SIG-M5 (cell line): ENCODE data around the gene TEX47.

Experiments used
- DNase-seq: peaks from one replicate; lab custom pipeline; 2025; lab: John Stamatoyannopoulos, UW

TEX47 gene

GRCh38 chr7:88795553-88795952 lies at the start of gene TEX47:
TSS of gene TEX47 (minus strand) at chr7:88795737. CDS start at chr7:88794942, 795 bp downstream.
- DNase-seq: no peak

GRCh38 chr7:88845091-88845490 lies 49.6 kb upstream of the TEX47 start:
- DNase-seq: no peak

GRCh38 chr7:88842201-88842600 lies 46.7 kb upstream of the TEX47 start:
- no peak for DNase-seq

GRCh38 chr7:88835147-88835728 lies 39.7 kb upstream of the TEX47 start:
- no peak for DNase-seq

GRCh38 chr7:88826222-88826621 lies 30.7 kb upstream of the TEX47 start:
- DNase-seq: no peak

- no peak for DNase-seq
Measured at GRCh38 chr7:88818552-88818951, 23.0 kb upstream of the TEX47 start.

GRCh38 chr7:88806280-88807037 lies 10.9 kb upstream of the TEX47 start:
- DNase-seq: no peak

- DNase-seq: no peak
Measured at GRCh38 chr7:88801046-88801445, 5.5 kb upstream of the TEX47 start.

GRCh38 chr7:88792361-88792760 lies 3.2 kb downstream of the TEX47 start:
- DNase-seq: no peak

GRCh38 chr7:88791891-88792290 lies 3.6 kb downstream of the TEX47 start:
- DNase-seq: no peak

- DNase-seq: no peak
Measured at GRCh38 chr7:88789480-88790064, 6.0 kb downstream of the TEX47 start.

GRCh38 chr7:88787777-88788176 lies 7.8 kb downstream of the TEX47 start:
- DNase-seq: no peak

GRCh38 chr7:88775838-88776237 lies 19.7 kb downstream of the TEX47 start:
- no peak for DNase-seq

- DNase-seq: no peak
Measured at GRCh38 chr7:88772776-88773175, 22.8 kb downstream of the TEX47 start.

- DNase-seq: no peak
Measured at GRCh38 chr7:88771417-88771816, 24.1 kb downstream of the TEX47 start.

- DNase-seq: no peak
Measured at GRCh38 chr7:88761779-88762178, 33.8 kb downstream of the TEX47 start.

- no peak for DNase-seq
Measured at GRCh38 chr7:88760136-88760515, 35.4 kb downstream of the TEX47 start.

- DNase-seq: no peak
Measured at GRCh38 chr7:88759230-88760135, 36.1 kb downstream of the TEX47 start, which contains the start of gene ZNF804B. TSS of gene ZNF804B (plus strand) at chr7:88759700. CDS start at chr7:88759977, 277 bp downstream.

- DNase-seq: no peak
Measured at GRCh38 chr7:88758381-88759229, 36.9 kb downstream of the TEX47 start.

- DNase-seq: no peak
Measured at GRCh38 chr7:88757371-88757770, 38.2 kb downstream of the TEX47 start.

- no peak for DNase-seq
Measured at GRCh38 chr7:88756802-88757201, 38.7 kb downstream of the TEX47 start.
